GM12875 (cell line): ENCODE results near the gene MX1.

ENCODE experiments used
- H3K4me3 ChIP-seq: one replicate; pipeline ENCODE4 v1.5.1; 2011; ENCODE audit warnings: low read depth, low read length, control low read depth
- TF ChIP-seq, protein P1 (sequence below): IDR thresholded peaks from 2 replicates; pipeline ENCODE4 v1.5.1; 2011; ENCODE audit warnings: low read depth, mild to moderate bottlenecking, control low read depth, inconsistent platforms, low read length, moderate library complexity, borderline replicate concordance; ENCODE audit not compliant: insufficient read depth

The MX1 gene, protein sequence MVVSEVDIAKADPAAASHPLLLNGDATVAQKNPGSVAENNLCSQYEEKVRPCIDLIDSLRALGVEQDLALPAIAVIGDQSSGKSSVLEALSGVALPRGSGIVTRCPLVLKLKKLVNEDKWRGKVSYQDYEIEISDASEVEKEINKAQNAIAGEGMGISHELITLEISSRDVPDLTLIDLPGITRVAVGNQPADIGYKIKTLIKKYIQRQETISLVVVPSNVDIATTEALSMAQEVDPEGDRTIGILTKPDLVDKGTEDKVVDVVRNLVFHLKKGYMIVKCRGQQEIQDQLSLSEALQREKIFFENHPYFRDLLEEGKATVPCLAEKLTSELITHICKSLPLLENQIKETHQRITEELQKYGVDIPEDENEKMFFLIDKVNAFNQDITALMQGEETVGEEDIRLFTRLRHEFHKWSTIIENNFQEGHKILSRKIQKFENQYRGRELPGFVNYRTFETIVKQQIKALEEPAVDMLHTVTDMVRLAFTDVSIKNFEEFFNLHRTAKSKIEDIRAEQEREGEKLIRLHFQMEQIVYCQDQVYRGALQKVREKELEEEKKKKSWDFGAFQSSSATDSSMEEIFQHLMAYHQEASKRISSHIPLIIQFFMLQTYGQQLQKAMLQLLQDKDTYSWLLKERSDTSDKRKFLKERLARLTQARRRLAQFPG

DNA sequence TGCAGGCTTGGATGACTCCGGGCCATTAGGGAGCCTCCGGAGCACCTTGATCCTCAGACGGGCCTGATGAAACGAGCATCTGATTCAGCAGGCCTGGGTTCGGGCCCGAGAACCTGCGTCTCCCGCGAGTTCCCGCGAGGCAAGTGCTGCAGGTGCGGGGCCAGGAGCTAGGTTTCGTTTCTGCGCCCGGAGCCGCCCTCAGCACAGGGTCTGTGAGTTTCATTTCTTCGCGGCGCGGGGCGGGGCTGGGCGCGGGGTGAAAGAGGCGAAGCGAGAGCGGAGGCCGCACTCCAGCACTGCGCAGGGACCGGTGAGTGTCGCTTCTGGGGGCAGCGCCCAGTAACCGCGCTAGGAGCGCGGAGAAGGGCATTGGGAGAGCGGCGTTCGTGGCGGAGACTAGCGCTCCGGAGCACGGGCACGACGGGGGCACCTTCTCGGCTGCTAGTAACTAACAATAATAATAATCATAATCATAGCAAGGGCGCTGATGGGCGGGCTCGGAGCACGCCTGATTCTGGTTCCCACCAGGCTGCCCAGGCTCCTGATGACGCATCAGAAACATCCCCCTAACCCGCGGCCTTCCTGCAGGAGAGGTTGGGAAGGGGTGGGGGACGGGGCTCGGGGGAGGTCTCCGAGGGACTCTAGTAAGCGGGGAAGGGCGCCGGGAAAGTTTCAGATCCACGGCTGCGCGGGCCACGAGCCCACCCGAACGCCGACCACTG lies at the start of gene MX1:
Gene MX1 (plus strand): TSS at position 286 of the 722 bp plus-strand sequence. CDS start 5,832 bp downstream, outside the sequence.
- TF ChIP-seq, protein P1, sequence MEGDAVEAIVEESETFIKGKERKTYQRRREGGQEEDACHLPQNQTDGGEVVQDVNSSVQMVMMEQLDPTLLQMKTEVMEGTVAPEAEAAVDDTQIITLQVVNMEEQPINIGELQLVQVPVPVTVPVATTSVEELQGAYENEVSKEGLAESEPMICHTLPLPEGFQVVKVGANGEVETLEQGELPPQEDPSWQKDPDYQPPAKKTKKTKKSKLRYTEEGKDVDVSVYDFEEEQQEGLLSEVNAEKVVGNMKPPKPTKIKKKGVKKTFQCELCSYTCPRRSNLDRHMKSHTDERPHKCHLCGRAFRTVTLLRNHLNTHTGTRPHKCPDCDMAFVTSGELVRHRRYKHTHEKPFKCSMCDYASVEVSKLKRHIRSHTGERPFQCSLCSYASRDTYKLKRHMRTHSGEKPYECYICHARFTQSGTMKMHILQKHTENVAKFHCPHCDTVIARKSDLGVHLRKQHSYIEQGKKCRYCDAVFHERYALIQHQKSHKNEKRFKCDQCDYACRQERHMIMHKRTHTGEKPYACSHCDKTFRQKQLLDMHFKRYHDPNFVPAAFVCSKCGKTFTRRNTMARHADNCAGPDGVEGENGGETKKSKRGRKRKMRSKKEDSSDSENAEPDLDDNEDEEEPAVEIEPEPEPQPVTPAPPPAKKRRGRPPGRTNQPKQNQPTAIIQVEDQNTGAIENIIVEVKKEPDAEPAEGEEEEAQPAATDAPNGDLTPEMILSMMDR = no peak
- H3K4me3 ChIP-seq = peak within 1 kb of the TSS; percentile 99

DNA sequence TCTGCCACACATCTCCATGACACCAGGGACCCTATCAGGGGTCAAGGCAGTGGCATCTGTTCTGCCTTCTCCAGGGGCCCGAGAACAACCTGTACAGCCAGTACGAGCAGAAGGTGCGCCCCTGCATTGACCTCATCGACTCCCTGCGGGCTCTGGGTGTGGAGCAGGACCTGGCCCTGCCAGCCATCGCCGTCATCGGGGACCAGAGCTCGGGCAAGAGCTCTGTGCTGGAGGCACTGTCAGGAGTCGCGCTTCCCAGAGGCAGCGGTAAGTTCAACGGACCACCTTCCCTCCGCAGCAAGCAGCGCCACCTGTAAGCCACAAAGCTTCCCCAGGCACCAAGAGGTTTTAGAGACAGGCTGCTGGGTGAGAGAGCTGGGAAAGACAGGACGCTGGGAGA lies 48.3 kb upstream of the MX1 start:
- TF ChIP-seq, protein P1 = no peak
- no peak overlapping the region for H3K4me3 ChIP-seq

DNA sequence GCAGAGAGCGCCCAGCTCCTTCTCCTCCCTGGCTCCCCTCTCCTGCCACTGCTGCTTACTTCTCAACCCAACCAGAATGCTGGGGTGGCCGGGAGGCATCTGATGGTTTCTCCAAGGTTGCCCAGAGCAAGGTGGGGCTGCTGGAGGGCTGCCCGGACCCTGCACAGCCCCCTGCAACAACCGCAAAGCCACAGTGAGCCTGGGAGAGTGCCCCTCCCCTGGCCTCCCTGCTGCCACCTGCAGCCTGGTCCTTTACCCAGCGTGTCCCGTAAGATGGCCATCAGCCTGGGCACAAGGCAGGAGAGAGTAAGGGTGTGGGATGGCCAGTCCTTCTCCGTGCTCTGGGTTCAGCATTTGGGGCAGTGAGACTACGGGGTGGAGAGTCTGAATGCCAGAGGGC lies 47.2 kb upstream of the MX1 start:
- H3K4me3 ChIP-seq = no peak overlapping the region
- TF ChIP-seq, protein P1 = no peak

DNA sequence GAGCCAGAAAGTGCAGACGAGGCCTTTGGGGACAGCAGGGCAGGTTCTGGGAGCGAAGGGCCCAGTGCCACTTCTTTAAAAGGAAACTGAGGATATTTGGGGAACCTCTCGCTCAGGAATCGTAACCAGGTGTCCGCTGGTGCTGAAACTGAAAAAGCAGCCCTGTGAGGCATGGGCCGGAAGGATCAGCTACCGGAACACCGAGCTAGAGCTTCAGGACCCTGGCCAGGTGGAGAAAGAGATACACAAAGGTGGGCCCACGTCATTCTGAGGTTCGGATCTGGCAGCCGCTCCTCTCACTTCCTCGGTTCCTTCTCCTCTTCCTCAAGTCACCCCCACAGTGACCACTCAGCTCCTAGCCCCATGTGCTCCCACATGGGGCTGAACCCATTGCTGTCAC lies 46.1 kb upstream of the MX1 start:
- no peak overlapping the region for H3K4me3 ChIP-seq

DNA sequence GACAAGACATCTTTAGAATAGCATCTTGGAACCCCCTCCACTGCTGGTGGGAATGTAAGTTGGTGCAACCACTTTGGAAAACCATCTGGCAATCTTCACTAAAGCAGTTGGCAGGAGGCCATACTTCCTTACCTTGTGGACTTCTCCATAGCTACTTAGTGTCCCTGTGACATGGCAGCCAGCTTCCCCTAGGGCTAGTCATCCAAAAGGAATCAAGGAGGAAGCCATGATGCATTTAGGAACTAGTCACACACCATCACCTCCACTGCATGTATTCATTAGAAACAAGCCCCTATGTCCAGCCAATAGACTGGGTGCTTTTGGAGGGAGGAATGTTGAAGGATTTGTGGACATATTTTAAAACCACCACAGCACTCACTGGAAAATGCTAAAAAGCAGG lies 44.3 kb upstream of the MX1 start:
- TF ChIP-seq, protein P1 = no peak

More for the DNA sequence above, 46.1 kb upstream of the MX1 start:
- TF ChIP-seq, protein P1 = no peak

DNA sequence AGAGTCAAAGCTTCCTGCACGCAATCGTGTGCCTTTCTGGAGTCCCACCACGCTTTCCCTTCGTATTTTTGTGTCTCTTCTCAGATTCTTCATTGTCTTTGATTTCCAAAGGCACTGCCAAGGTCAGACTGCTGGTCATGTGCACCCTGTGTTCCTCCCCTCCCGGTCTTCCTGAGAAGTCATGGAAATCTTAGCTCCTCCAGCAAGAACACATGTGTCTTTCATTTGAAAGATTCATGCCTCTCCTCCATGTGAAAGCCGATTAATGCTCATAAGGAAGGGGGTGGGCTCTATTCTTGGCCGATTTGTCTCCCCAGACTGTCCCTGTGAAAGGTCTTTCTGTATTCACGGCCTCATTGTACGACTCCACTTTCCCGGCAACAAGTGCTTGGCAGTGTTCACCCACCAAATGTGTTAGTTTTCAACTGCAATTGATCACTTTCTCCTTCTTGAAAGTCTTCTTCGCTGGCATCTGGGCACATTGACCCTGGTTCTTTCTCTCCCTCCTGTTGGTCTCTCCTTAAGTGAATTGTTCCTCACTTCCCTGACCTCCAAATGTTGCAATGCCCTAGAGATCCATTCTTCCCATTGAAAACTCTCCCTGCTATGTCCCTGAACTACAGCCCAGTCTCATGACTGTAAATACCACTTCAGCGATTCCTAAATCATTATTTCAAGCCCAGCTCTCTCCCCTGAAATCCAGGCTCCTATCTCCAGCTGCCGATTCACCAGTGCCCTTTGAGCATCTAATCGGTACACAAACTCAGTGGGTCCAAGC lies 38.8 kb upstream of the MX1 start:
- TF ChIP-seq, protein P1 = no peak

More for the DNA sequence above, 44.3 kb upstream of the MX1 start:
- no peak overlapping the region for H3K4me3 ChIP-seq

More for the DNA sequence above, 38.8 kb upstream of the MX1 start:
- H3K4me3 ChIP-seq = no peak overlapping the region
